ELR (cell line): Measurements from ENCODE around the gene NCF4.
A peak's percentile ranks its signal among the peaks of the same experiment; 100 is the strongest.

Source experiments
- DNase-seq: peaks from one replicate; pipeline ENCODE4 v3.0.0-alpha.2; 2015; ENCODE audit warnings: low read depth

The NCF4 gene

GRCh38 chr22:36864454-36865215 is 3.8 kb downstream of the NCF4 start:
- no peak for DNase-seq

GRCh38 chr22:36865346-36865745 is 4.5 kb downstream of the NCF4 start:
- no peak for DNase-seq

GRCh38 chr22:36867695-36868094 is 6.9 kb downstream of the NCF4 start:
- DNase-seq = no peak

GRCh38 chr22:36868546-36869181 is 7.9 kb downstream of the NCF4 start:
- DNase-seq = no peak

- peak; percentile 63 for DNase-seq
Measured at GRCh38 chr22:36870250-36870649, 9.4 kb downstream of the NCF4 start.

- peak; percentile 78 for DNase-seq
Measured at GRCh38 chr22:36871669-36872081, 10.9 kb downstream of the NCF4 start.

- DNase-seq = no peak
Measured at GRCh38 chr22:36872084-36872483, 11.3 kb downstream of the NCF4 start.

GRCh38 chr22:36872866-36873498 is 12.2 kb downstream of the NCF4 start:
- no peak for DNase-seq

GRCh38 chr22:36873614-36874308 is 13.0 kb downstream of the NCF4 start:
- DNase-seq = peak; percentile 64

- DNase-seq = no peak
Measured at GRCh38 chr22:36874309-36874696, 13.5 kb downstream of the NCF4 start.

- no peak for DNase-seq
Measured at GRCh38 chr22:36874736-36875135, 13.9 kb downstream of the NCF4 start.

GRCh38 chr22:36875741-36876140 is 14.9 kb downstream of the NCF4 start:
- DNase-seq = no peak

GRCh38 chr22:36879775-36880174 is 19.0 kb downstream of the NCF4 start:
- no peak for DNase-seq

GRCh38 chr22:36881504-36882245 is 20.9 kb downstream of the NCF4 start:
- no peak for DNase-seq

GRCh38 chr22:36884349-36885158 is 23.7 kb downstream of the NCF4 start:
- DNase-seq = peak; percentile 35

- no peak for DNase-seq
Measured at GRCh38 chr22:36885474-36885873, 24.7 kb downstream of the NCF4 start.

- no peak for DNase-seq
Measured at GRCh38 chr22:36886016-36886415, 25.2 kb downstream of the NCF4 start.

- DNase-seq = no peak
Measured at GRCh38 chr22:36887162-36887561, 26.4 kb downstream of the NCF4 start.

GRCh38 chr22:36891646-36892045 is 30.8 kb downstream of the NCF4 start:
- no peak for DNase-seq

- no peak for DNase-seq
Measured at GRCh38 chr22:36892292-36892691, 31.5 kb downstream of the NCF4 start.

GRCh38 chr22:36893262-36893661 is 32.5 kb downstream of the NCF4 start:
- DNase-seq = no peak
